Hepatocyte (in vitro differentiated cells): ENCODE measurements around the gene ARHGAP35. TPM values are rescaled to one million over a fixed set of nuclear protein-coding genes. Genes with fewer than 3 reads are reported as not detected.

Experiments
- DNase-seq: peaks from one replicate; pipeline ENCODE4 v3.0.0-alpha.2; 2016; ENCODE audit warnings: low spot score
- H2AFZ ChIP-seq: fragments of 200-600 bp; sonication (generic); 2 replicates; pipeline ENCODE4 v1.6.0; 2016; ENCODE audit warnings: antibody characterized with exemption, mild to moderate bottlenecking
- H3K27ac ChIP-seq: fragments of 200-600 bp; sonication (generic); 2 replicates; pipeline ENCODE4 v1.5.1; 2016; ENCODE audit warnings: mild to moderate bottlenecking
- H3K27me3 ChIP-seq: fragments of 200-600 bp; sonication (generic); 2 replicates; pipeline ENCODE4 v1.6.1; 2016
- H3K36me3 ChIP-seq: fragments of 200-600 bp; sonication (generic); replicated peaks from 2 replicates; pipeline ENCODE4 v1.5.1; 2016; ENCODE audit warnings: low read depth; ENCODE audit not compliant: insufficient read depth
- H3K4me1 ChIP-seq: fragments of 200-600 bp; sonication (generic); 2 replicates; pipeline ENCODE4 v1.5.1; 2016; ENCODE audit warnings: mild to moderate bottlenecking, moderate library complexity; ENCODE audit not compliant: insufficient read depth
- H3K4me2 ChIP-seq: fragments of 200-600 bp; sonication (generic); 2 replicates; pipeline ENCODE4 v1.6.0; 2016
- H3K4me3 ChIP-seq: fragments of 200-600 bp; sonication (generic); 2 replicates; pipeline ENCODE4 v1.5.1; 2016; ENCODE audit warnings: mild to moderate bottlenecking
- H3K79me2 ChIP-seq: fragments of 200-600 bp; sonication (generic); 2 replicates; pipeline ENCODE4 v1.6.0; 2017; ENCODE audit warnings: mild to moderate bottlenecking
- H3K9me2 ChIP-seq: fragments of 200-600 bp; sonication (generic); replicated peaks from 2 replicates; pipeline ENCODE4 v1.6.0; 2017; ENCODE audit warnings: mild to moderate bottlenecking; ENCODE audit not compliant: insufficient read depth
- H3K9me3 ChIP-seq: fragments of 200-600 bp; sonication (generic); 2 replicates; pipeline ENCODE4 v1.5.1; 2016; ENCODE audit warnings: low read depth, mild to moderate bottlenecking
- H4K20me1 ChIP-seq: fragments of 200-600 bp; sonication (generic); 2 replicates; pipeline ENCODE4 v1.6.0; 2016; ENCODE audit warnings: mild to moderate bottlenecking; ENCODE audit not compliant: insufficient read depth, poor library complexity, severe bottlenecking
- CTCF ChIP-seq: fragments of 200-600 bp; sonication (generic); IDR thresholded peaks from 2 replicates; pipeline ENCODE4 v1.5.1; 2016; ENCODE audit warnings: antibody characterized with exemption, mild to moderate bottlenecking; ENCODE audit not compliant: poor library complexity
- EZH2 ChIP-seq: fragments of 200-600 bp; sonication (generic); IDR thresholded peaks from 2 replicates; pipeline ENCODE4 v1.6.1; 2016; ENCODE audit warnings: antibody characterized with exemption, mild to moderate bottlenecking, borderline replicate concordance
- EZH2phosphoT487 ChIP-seq: fragments of 200-600 bp; sonication (generic); IDR thresholded peaks from one replicate; pipeline ENCODE4 v1.6.1; 2018; ENCODE audit warnings: antibody characterized with exemption, mild to moderate bottlenecking, low read depth, moderate library complexity; ENCODE audit not compliant: unreplicated experiment, severe bottlenecking
- WGBS: methylation state at CpG from one replicate; pipeline ENCODE4 v1.1.6; 2016; ENCODE audit warnings: low lambda C conversion rate; ENCODE audit errors: missing lambda C conversion rate; 5-methylcytosine and 5-hydroxymethylcytosine counted together
- polyA plus RNA-seq: library from polyadenylated mRNA; unstranded; fragments of >200 nt; fragmentation: Nextera tagmentation; extraction: Ambion mirVana; gene quantifications from 2 replicates; pipeline ENCODE4 v1.2.1, GENCODE V29; 2016
- total RNA-seq: library from RNA; depleted of rRNA; stranded (reverse); fragments of >200 nt; gene quantifications from 2 replicates; pipeline ENCODE4 v1.2.3, GENCODE V29; 2014

ARHGAP35 gene
- total and polyA plus RNA-seq, 2 experiments from 2014 or later = 18.6 to 48.1 TPM

- peaks cover under 1% of the 10 kb centered on the region for H4K20me1 ChIP-seq
- no peaks in the 10 kb centered on the region for H3K9me2 ChIP-seq
- DNase-seq = peak; percentile 96
- no peaks in the 10 kb centered on the region for H3K36me3 ChIP-seq
- H3K27ac ChIP-seq = peak overlapping the region; percentile 86
- WGBS = 18% methylated on average over 41 of the region's 41 CpGs
- peak overlapping the region; percentile 8 for H3K4me3 ChIP-seq
- peaks cover 7% of the 10 kb centered on the region for H3K79me2 ChIP-seq
- H3K9me3 ChIP-seq = no peaks in the 10 kb centered on the region
- H3K4me2 ChIP-seq = peak overlapping the region; percentile 74
- H3K27me3 ChIP-seq = no peaks in the 10 kb centered on the region
- H2AFZ ChIP-seq = peak overlapping the region; percentile 75
- TF ChIP-seq CTCF = peak; percentile 96
- TF ChIP-seq EZH2phosphoT487 = no peak
- peaks cover 10% of the 10 kb centered on the region for H3K4me1 ChIP-seq
These were observed 4.5 kb upstream of the ARHGAP35 start for GRCh38 chr19:46856062-46857022.

DNA sequence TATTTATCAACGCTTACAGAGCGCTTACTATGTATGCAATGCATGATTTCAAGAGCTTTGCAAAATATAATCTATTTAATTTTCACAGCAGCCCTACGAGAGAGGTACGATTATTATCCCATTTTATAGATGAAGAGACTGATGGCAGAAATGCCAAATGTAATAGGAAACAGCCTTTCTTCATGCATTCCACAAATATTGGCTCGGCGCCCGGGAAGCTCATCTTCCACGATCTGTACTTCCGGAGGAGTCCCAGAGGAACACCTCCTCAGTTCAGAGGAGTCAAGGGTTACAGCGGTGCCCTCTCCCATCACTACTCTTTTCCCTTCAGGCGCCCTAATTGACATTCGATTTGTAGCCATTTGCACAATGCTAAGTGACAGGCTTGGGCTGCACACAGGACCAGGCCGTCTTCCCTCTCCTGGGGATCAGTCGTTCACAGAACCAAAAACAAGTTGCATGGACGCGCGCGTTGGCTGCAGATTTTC, 1.1 kb upstream of the ARHGAP35 start:
- 16% methylated on average over 18 of the region's 18 CpGs for WGBS
- H3K9me2 ChIP-seq = no peaks in the 10 kb centered on the region
- H3K4me1 ChIP-seq = peaks cover 32% of the 10 kb centered on the region
- no peaks in the 10 kb centered on the region for H3K9me3 ChIP-seq
- no peaks in the 10 kb centered on the region for H3K36me3 ChIP-seq
- DNase-seq = peak; percentile 69
- H2AFZ ChIP-seq = peak overlapping the region; percentile 24
- no peak for TF ChIP-seq EZH2
- H3K4me2 ChIP-seq = peak overlapping the region; percentile 88
- peak overlapping the region; percentile 48 for H3K27ac ChIP-seq
- no peaks in the 10 kb centered on the region for H3K27me3 ChIP-seq
- H4K20me1 ChIP-seq = peaks cover 34% of the 10 kb centered on the region
- peaks cover 40% of the 10 kb centered on the region for H3K79me2 ChIP-seq
- H3K4me3 ChIP-seq = no peak overlapping the region

GRCh38 chr19:46860125-46860845, 512 bp upstream of the ARHGAP35 start:
- H3K4me3 ChIP-seq = peak overlapping the region; percentile 91
- H4K20me1 ChIP-seq = peaks cover 40% of the 10 kb centered on the region
- WGBS = 2% methylated on average over 67 of the region's 89 CpGs
- peaks cover 46% of the 10 kb centered on the region for H3K79me2 ChIP-seq
- peaks cover 35% of the 10 kb centered on the region for H3K4me1 ChIP-seq
- TF ChIP-seq EZH2 (no peak), EZH2phosphoT487 (no peak), CTCF (no peak)
- peak overlapping the region; percentile 88 for H3K4me2 ChIP-seq
- H3K27ac ChIP-seq = peak overlapping the region; percentile 96
- peak overlapping the region; percentile 80 for H2AFZ ChIP-seq
- H3K36me3 ChIP-seq = no peaks in the 10 kb centered on the region
- H3K27me3 ChIP-seq = no peaks in the 10 kb centered on the region
- no peaks in the 10 kb centered on the region for H3K9me3 ChIP-seq
- DNase-seq = peak; percentile 99
- H3K9me2 ChIP-seq = no peaks in the 10 kb centered on the region
